ENCODE measurements around the gene WNT4. TPM values are rescaled to one million over a fixed set of nuclear protein-coding genes. Genes with fewer than 3 reads are reported as not detected.

The WNT4 gene
- total and polyA plus RNA-seq, 7 donors, result 0.14 to 1.2 (median 0.36) TPM

DNA sequence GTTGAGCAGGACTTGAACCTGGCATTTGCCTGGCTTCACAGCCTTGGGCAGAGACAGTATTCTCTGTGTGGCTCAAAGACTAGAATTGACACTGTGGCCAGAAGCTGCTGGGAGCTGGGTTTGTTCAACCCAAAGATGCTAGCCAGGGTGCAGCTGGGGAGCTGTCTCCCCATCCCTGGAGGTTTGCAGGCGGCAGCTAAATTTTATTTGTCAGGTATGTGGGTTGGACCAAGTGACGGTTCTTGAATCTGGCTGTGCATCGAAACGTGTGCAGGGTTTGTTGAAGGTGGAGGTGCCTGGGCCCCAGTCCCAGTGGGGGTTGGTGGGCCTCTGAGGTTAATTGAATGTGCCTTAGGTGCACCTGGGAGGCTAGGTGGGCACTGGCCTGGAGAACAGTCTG lies 11.8 kb downstream of the WNT4 start:
- no peaks in the 10 kb centered on the region for H3K9me3 ChIP-seq
- no peaks in the 10 kb centered on the region for H3K36me3 ChIP-seq
- WGBS, 2 donors, result 88 to 91% methylated on average over 4 of the region's 4 CpGs
- peaks cover 0 to 11% (median 10%) of the 10 kb centered on the region in 4 donors for H3K4me1 ChIP-seq
- H3K27me3 ChIP-seq, result no peaks in the 10 kb centered on the region
- H3K4me3 ChIP-seq, result no peak overlapping the region
- no peak overlapping the region for H3K27ac ChIP-seq
- intact Hi-C loops (cut with DNase I), result no loop called here
- TF ChIP-seq EP300 (IDR thresholded peaks at IDR 0.05) (no peak), POLR2A (IDR thresholded peaks at IDR 0.05) (no peak), POLR2AphosphoS5 (IDR thresholded peaks at IDR 0.05) (no peak)
- TF ChIP-seq, protein P1, sequence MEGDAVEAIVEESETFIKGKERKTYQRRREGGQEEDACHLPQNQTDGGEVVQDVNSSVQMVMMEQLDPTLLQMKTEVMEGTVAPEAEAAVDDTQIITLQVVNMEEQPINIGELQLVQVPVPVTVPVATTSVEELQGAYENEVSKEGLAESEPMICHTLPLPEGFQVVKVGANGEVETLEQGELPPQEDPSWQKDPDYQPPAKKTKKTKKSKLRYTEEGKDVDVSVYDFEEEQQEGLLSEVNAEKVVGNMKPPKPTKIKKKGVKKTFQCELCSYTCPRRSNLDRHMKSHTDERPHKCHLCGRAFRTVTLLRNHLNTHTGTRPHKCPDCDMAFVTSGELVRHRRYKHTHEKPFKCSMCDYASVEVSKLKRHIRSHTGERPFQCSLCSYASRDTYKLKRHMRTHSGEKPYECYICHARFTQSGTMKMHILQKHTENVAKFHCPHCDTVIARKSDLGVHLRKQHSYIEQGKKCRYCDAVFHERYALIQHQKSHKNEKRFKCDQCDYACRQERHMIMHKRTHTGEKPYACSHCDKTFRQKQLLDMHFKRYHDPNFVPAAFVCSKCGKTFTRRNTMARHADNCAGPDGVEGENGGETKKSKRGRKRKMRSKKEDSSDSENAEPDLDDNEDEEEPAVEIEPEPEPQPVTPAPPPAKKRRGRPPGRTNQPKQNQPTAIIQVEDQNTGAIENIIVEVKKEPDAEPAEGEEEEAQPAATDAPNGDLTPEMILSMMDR (IDR thresholded peaks at IDR 0.05), result no peak
- DNase-seq, result no peak

- no peaks in the 10 kb centered on the region for H3K27me3 ChIP-seq
- no peak for DNase-seq
- no peak overlapping the region for H3K27ac ChIP-seq
- H3K4me1 ChIP-seq, result peaks cover 0 to 11% (median 10%) of the 10 kb centered on the region in 4 donors
- no peaks in the 10 kb centered on the region for H3K9me3 ChIP-seq
- intact Hi-C loops (cut with DNase I), result no loop called here
- H3K36me3 ChIP-seq, result no peaks in the 10 kb centered on the region
- WGBS, 2 donors, result 90 to 94% methylated on average over 29 of the region's 29 CpGs
- no peak overlapping the region for H3K4me3 ChIP-seq
- TF ChIP-seq POLR2A (IDR thresholded peaks at IDR 0.05) (no peak), POLR2AphosphoS5 (IDR thresholded peaks at IDR 0.05) (no peak)
Measured at GRCh38 chr1:22129501-22130117, 13.3 kb downstream of the WNT4 start.

DNA sequence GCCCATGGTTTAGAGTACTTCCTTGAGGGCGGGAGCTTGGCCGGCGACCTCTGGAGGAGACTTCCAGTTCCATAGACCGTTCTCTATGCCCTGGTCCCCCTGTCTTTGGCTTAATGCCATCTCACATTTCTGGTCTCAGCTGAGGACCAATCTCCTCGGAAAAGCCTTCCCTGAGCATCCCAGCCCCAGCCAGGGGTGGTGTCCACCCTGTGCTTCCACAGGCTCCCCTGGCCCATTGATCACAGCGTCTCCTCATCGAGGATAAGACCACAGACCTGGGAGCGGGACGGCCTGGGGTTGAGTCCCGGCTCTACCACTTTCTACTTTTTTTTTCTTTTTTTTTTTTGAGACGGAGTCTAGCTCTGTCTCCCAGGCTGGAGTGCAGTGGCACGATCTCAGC lies 14.5 kb downstream of the WNT4 start:
- TF ChIP-seq EP300 (IDR thresholded peaks at IDR 0.05), result no peak
- TF ChIP-seq, protein P1 (IDR thresholded peaks at IDR 0.05), result no peak
- TF ChIP-seq POLR2AphosphoS5 (IDR thresholded peaks at IDR 0.05), result no peak
- no peak for TF ChIP-seq POLR2A (IDR thresholded peaks at IDR 0.05)
- no peak overlapping the region for H3K27ac ChIP-seq
- peaks cover 0 to 11% (median 10%) of the 10 kb centered on the region in 4 donors for H3K4me1 ChIP-seq
- DNase-seq, result no peak
- no peaks in the 10 kb centered on the region for H3K27me3 ChIP-seq
- intact Hi-C loops (cut with DNase I), result no loop called here
- H3K9me3 ChIP-seq, result no peaks in the 10 kb centered on the region
- H3K36me3 ChIP-seq, result no peaks in the 10 kb centered on the region
- 70 to 84% methylated on average over 12 of the region's 12 CpGs for WGBS, 2 donors
- no peak overlapping the region for H3K4me3 ChIP-seq

- no peak for TF ChIP-seq POLR2AphosphoS5 (IDR thresholded peaks at IDR 0.05)
- TF ChIP-seq, protein P1 (IDR thresholded peaks at IDR 0.05), result no peak
- TF ChIP-seq EP300 (IDR thresholded peaks at IDR 0.05), result no peak
- TF ChIP-seq POLR2A (IDR thresholded peaks at IDR 0.05), result no peak
- no peak for DNase-seq
- Histone ChIP-seq H3K27me3 (no peaks in the 10 kb centered on the region), H3K4me1 (peaks cover 0 to 11% (median 10%) of the 10 kb centered on the region in 4 donors), H3K4me3 (no peak overlapping the region), H3K36me3 (no peaks in the 10 kb centered on the region), H3K9me3 (no peaks in the 10 kb centered on the region), H3K27ac (no peak overlapping the region)
- WGBS, 2 donors, result 74 to 94% methylated on average over 3 of the region's 3 CpGs
- intact Hi-C loops (cut with DNase I), result no loop called here
Measured at GRCh38 chr1:22127731-22128130, 15.2 kb downstream of the WNT4 start.

- Histone ChIP-seq H3K27ac (no peak overlapping the region), H3K27me3 (no peaks in the 10 kb centered on the region), H3K36me3 (no peaks in the 10 kb centered on the region), H3K4me1 (peaks cover 0 to 6% (median 5%) of the 10 kb centered on the region in 4 donors), H3K4me3 (no peak overlapping the region), H3K9me3 (no peaks in the 10 kb centered on the region)
- WGBS, 2 donors, result 77 to 83% methylated on average over 6 of the region's 6 CpGs
- intact Hi-C loops (cut with DNase I), result no loop called here
- DNase-seq, result no peak
- TF ChIP-seq, protein P1 (IDR thresholded peaks at IDR 0.05), result no peak
- TF ChIP-seq EP300 (IDR thresholded peaks at IDR 0.05) (no peak), POLR2AphosphoS5 (IDR thresholded peaks at IDR 0.05) (no peak)
Measured at GRCh38 chr1:22127248-22127647, 15.6 kb downstream of the WNT4 start.
